HG03432 (cell line): Measurements from ENCODE around the gene GALNT14.

Experiments used
- ATAC-seq: cut with Tn5 transposase; IDR thresholded peaks from one replicate; pipeline ENCODE4 v1.9.1; 2021; ENCODE audit warnings: mild to moderate bottlenecking, moderate library complexity; ENCODE audit not compliant: unreplicated experiment

The GALNT14 gene

DNA sequence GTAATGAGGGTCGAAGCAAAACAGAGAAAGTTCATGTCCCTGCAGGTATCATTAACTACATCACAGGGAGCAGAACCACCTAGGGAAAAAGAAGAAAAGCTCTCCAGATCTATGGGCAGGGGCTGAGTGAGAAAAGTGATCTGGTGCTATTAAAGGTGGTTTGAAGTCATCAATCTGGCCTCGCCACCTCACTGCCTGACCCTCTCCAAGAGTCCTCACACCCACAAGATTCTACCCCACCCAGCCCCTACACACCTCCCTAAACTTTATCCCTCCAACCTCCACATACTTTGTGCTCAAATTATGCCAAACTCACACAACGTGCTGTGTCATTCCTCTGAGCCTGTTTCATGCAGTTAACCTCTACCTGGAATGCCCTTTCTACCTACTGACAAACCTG, 2.2 kb downstream of the GALNT14 start:
- no peak for ATAC-seq

DNA sequence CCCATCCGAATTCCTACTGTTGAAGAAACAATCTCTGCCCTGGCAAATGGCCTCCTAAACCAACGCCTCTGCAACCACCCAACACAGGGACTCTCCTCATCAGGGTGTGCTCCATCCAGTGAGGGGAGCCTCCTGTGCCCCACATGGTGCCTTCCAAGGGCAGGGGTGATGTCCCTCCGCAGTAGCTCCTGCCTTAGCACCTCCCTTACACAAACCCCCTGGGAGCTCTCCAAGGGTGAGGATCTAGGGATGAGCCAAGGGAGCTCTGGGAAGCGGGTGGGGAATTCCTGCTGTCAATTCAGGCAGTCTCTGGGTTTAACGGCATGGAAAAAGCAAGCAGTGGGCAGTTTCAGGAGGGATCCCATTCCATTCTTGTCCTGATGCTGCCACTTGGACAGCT, 3.8 kb downstream of the GALNT14 start:
- ATAC-seq: no peak

DNA sequence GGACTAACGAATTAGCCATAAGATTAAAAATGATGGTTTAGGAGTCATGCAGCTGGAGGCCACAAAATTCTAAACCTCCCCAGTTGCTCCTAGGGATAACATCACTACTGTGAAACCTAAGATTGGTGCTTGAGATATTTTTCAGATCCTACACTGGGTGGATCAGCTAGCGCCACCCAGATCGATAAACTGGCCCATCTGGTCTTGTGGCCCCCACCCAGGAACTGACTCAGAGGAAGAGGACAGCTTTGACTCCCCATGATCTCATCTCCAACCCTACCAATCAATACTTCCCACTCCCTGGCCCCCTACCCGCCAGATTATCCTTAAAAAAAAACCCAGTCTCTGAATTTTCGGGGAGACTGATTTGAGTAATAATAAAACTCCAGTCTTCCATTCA, 5.5 kb downstream of the GALNT14 start:
- ATAC-seq: no peak

DNA sequence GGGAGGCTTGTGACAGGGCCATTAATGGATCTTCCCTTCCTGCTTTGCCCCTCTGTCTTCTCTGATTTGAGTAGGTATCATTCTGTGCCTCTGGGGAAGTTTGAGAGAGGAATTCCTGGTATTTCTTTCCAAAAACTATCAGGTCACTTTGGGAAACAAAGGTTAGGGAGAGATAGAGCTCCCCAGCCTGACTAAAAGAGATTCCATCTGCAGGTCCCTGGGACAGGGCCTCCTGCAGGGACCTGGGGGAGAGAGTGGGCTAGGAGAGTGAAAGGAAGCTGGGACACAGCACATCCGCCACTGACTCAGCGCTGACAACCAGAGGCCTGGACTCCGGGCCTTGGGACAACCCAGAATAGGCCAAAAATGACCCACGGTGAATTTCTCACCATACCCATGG, 6.4 kb downstream of the GALNT14 start:
- no peak for ATAC-seq

DNA sequence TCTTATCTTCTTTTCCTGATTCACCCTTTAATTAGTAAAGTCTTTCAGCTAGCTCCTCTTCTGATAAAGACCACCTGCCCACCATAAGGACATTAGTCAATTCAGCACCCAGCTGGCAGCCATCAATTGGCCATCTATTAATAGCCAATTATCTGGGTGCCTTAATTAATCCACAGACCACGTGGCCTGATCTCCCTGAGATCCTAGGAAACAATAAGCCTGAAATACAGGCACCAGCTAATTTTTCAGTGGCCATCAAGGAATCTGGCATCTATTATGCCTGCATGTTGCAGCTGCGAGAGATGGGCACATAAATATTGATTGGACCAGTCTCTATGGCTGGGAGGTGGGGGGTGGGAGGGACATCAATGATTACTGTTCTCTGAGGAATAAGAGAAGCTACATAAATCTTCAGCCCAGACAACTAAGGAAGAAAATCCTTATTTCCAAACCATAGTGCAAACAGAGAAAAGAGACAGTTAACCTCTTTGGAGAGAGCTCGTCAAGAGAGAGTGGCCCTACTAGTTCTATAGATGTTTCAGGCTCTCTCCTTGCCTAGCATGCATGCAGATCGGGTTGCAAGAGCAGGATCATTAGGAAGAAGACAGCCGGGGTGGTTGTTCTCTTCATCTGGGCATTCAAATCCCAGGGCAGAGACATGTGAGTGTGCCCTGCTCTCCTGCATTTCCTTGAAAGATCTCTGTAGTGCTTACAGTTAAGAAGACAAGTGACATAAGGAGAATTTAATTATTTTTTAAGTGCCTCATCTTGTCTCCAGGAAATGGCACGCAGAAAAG, 8.7 kb downstream of the GALNT14 start:
- no peak for ATAC-seq

DNA sequence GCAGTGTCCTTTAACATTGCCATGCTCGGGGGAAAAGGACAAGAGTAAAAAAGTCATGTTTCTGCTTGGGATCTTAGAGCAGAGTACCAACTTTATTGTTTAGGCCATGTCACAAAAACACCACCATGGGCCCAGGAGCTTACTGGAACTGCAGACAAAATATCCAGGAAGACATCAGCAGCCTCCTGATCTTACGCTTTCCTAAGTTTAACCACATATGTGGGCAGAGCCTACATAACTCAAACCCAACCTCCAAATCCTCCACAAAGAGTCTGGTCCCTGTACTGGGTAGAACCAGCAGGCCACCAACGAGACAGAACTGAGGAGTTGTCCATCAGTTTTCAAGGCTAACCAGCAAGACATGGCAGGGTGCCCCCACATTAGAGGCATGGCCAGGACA, 10.3 kb downstream of the GALNT14 start:
- ATAC-seq: no peak

DNA sequence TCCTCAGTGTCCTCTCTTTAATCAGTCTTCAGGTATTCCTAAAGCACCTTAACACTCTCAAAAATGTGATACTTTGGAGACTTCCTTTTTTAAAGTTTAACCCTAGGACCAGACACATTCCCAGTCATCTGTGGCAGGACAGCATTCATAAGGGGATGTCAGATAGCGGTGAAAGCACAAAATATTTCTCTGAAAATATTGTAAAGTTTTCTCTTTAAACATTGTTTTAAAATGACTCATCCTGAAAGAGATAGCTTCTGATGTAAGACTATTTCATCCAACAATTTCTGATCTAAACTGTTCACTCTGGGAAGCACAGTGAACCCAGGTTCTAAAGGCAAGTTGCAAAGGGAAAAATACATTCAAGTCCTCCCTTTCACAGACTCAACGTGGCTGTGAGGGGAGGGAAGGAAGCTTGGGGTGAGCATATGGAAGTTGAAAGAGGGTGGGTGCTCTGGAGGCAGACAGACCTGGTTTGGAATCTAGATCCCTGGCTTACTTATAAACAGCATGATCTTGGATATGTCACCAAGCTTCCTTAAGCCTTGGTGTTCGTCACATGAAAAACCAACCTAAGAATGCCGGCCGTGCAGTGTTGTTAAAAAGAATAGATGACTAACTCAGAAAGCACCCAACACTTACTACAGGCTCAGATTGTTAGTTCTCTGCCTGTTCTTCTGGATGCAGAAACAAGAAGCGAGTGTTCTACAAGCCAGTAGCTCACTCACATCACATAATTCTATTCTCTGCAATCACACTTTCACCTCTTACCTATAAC, 12.1 kb downstream of the GALNT14 start:
- ATAC-seq: no peak

DNA sequence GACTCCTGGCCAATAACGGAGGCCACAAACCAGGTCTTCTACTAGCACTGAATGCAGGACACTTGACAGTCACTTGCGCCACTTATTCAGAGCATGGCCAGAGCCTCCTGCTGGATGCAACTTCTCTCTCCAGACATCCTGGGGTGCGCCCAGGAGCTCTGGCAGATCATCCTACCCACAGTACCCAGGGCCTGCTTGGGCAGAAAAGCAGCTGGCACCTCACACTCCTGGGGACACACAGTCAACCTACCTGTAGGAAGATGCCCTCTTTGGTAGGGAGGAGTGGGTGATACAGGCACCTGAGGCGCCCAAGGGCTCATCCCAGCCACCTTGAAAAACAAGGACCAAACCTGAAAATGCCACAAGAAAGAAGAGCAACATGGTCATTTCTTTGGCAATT, 13.3 kb downstream of the GALNT14 start:
- no peak for ATAC-seq

DNA sequence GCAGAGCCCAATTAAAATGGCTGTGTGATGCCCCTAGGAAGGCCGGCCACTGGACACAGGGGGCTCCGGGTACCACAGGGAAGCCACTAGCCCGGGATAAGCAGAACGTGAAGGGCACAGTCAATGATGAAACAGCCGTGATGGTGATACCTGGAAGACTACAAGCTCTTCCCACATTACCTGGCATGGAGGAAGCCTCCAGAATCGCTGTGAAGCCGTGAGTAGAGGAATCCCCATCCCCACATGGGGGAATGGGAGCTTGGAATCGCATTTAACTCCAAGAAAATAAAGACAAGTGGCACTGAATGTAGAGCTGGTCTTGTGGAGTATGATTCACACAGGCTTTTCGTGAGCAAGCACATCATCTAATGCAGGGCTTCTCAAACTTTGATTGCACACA, 16.1 kb downstream of the GALNT14 start:
- no peak for ATAC-seq

DNA sequence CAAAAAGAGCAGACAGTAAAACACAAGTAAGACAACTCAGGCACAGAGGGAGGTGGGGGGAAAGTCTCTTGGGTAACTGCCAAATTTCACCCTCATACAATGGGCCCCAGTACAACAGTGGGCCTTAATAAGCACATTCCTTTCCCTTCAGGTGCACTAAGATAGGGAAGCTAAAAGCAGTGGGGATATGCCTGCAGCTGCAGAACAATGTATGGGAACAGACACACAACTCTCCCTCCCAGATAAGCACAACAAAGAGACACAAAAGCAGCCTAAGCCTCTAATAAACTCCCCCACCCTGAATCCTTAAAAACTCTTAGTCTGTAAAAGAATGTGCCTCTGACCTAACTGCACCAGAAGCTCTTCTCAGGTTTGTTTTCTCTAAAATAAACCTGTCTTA, 24.5 kb downstream of the GALNT14 start:
- no peak for ATAC-seq

DNA sequence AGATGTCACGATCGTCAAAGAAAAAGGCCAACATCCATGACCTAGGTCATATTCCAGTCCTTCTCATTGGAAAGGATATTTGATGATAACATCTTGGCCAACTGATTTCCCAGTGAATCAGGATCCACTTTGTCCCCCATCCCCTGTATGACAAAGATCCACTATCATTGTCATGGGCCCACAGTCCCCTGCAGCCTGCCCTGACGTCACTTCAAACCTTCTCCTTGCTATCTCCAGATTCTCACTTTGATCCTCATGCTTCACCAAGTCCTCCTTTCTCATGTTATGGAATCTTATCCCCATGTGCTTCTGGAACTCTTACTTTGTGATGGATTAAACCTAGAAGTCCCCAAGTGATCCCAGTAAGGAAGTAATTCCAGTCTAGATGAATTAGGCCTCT, 25.7 kb downstream of the GALNT14 start:
- ATAC-seq: no peak

DNA sequence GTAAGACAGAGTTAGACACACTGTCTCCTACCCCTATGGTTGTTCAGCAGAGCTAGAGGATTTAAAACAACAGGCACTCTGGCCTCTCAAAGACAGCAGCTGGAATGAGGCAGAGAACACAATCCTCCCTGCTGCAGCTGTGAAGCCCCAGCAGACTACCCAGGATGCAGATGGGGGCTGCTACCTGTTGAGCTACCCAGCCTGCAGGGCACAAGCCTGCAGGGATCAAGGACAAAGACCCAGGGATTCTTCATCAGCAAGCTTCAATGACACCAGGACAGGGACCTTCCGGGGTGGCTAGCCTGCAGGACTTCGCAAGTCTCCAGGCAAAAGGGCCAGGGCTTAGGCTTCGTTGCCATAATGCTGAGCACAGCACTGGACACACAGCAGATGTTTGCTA, 27.2 kb downstream of the GALNT14 start:
- no peak for ATAC-seq

DNA sequence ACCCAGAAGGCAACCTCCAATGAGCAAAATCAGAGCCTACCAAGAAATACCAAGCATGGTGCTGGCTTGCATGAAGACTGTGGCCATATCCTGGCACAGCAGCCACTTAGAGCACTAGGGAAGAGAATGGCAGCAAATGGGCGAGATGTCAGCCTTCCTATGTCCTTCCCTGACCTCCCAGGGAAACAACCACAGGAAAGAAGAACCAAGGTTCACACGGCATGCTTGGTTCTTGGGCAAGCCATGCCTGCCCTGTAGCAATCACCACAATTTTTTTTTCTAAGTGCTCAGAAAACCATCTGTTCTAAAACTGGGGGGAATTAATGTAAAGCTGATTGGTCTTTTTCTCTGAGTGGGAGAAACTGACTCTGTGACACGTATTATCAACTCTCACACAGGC, 27.8 kb downstream of the GALNT14 start:
- ATAC-seq: no peak

DNA sequence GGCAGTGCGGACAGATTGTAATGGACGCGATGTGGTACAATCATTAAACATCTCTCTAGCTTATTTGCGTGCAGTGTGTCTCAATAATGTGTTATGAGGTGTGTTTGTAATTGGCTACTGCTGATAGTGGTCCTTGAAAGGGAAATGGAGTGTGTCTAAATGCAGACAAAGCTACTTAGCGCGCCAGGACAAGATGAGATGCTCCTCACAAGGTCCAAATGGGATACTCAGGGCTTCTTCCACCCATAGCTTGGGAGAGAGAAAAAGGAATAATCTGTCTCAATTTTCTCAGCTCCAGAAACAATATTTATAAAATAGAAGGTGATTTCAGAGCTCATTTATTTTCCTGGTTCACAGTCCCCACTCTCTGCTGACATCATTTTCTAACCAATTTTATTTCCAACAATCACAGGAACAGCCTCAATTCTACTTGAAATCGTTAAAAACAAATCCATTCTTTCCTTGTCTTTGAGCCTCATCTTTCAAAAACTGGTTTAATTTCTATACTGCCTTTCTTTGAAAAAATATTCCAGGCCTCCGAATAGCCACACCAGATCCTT, 28.5 kb downstream of the GALNT14 start:
- ATAC-seq: no peak

DNA sequence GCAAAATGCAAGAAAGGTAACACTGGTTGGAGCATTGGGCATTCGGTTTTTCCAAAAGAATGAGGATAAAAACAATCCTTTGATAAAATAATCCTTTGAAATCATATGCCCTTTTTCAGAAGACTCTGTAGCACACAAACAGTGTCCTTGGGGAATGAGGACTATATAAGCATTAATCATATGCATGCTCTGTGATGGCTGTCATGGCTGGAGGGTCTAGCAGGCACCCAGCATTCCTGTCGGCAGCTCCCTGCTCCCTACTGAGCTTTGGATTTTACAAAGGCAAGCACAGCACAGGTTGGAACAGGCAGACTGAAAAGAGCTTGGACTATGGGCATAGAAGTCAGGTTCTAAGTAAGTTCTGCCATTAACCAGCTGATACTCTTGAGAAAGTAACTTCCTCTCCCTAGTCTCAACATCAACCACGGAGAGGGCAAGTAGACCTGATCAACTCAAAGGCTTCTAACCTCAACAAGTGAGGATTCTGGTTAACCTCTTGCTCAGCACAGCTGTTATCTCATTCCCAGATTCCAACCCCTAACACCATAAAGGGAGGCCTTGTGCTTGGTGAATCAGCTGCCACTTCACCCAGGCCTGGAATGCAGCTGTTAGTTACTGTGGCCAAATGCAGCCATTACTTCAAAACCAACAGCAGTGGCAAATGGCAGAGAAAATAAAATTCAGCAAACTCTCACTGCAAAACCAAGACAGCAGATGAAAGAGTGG, 29.5 kb downstream of the GALNT14 start:
- ATAC-seq: no peak

DNA sequence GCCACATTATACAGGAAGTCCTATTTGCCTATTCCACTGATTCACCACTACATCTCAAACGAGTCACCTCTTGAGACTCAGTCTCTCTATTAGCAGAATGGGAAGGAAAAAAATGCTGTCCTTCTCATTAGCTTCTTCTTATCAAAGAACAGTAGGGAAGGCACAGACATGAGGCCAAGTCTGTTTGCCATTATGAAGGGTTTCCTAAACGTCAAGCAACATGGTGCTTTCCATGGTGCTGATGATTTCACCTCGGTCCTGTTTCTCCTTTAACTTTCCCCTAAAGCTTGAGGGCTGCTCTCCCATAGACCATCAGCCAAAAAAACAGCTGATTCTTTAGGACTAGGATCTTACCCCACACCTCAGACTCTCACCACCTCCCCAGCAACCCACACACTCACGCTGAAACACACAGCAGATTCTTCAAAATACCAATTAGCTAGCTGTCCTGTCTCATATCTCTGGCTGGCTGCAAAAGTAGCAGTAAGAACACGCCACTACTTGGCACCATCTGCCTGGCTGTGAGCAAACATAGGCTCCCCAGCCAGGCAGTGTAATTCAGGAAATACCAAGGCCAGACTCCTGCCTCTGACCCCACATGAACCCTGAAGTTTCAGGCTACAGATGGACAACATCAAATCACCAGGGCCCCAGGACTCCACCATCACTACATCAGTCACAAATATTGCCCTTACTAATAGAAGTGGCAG, 30.5 kb downstream of the GALNT14 start:
- no peak for ATAC-seq

DNA sequence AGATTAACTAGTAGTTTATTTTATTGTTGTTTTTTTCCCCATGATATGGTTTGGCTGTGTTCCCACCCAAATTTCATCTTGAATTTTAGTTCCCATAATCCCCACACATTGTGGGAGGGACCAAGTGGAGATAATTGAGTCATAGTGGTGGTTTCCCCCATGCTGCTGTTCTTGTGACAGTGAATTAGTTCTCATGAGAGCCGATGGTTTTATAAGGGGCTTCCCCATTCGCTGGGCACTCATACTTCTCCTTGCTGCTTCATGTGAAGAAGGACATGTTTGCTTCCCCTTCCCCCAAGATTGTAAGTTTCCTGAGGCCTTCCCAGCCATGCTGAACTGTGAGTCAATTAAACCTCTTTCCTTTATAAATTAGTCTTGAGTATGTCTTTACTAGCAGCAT, 36.5 kb downstream of the GALNT14 start:
- no peak for ATAC-seq

DNA sequence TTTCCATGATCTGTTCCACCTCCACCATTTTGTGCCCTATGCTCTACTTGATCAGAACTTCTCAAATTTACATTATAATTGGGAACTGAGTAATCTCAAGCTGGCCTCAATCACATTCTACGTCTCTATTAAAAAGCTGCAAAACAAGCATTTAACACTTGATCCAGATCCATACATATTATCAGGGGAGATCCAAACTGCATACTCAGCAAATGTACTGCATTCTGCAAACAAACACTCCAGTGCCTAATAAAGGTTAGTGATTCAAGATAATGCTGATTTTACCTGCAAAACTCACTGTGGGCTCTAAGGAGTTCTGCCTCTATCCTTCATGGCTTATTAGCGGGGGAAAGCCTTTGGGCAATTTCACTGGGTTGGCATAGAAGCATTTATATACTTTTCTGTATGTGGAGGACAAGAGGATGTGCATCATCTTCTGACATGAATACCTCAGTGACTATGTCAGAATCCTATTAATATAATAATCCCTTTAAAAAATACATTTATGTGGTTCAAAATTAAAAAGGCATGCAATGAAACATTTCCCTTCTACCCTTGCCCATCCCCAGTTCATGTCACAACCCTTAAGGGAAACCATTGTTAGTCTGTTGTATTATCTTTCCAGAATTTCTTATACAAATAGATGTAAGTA, 40.2 kb downstream of the GALNT14 start:
- ATAC-seq: no peak

DNA sequence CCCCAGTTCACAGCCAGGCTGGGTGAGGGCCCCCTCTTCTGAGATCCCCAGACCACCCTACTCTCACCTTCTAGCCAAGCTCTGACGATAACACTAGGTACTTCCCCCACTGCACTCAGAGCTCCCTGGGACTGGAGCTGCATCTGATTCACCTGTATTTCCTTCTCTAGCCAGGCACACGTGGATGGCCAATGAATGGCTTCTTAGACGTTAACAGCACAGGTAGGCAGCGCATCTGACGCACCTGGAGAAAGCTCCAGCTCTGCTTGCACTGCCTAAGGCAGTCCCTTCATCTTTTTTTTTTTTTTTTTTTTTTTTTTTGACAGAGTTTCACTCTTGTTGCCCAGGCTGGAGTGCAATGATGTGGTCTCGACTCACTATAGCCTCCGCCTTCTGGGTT, 48.1 kb downstream of the GALNT14 start:
- no peak for ATAC-seq

DNA sequence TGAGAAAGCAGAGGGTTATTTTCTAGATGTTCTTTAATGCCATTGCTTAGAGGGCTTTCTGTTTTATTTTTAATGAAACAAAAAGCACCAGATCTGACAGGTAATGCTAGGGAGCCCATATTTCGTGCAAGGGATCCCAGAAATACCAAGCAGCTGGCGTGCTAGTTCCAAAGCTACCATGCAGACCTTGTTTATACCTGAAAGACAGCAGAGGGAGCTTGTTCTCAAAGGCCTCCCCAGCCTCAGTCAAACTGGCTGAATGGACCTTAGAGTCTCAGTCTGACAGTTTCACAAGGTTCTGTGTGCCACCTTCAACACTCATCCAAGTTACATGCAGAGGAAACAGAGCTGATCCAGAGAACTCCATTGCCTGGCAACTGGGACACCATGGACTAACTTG, 48.6 kb downstream of the GALNT14 start:
- no peak for ATAC-seq
